ENCODE results near the gene BTD. TPM values are rescaled to one million over a fixed set of nuclear protein-coding genes. Genes with fewer than 3 reads are reported as not detected.
A peak's percentile ranks its signal among the peaks of the same experiment; 100 is the strongest.

The BTD gene
- total RNA-seq, 1 experiment from 2014 or later, result 15.6 TPM

DNA sequence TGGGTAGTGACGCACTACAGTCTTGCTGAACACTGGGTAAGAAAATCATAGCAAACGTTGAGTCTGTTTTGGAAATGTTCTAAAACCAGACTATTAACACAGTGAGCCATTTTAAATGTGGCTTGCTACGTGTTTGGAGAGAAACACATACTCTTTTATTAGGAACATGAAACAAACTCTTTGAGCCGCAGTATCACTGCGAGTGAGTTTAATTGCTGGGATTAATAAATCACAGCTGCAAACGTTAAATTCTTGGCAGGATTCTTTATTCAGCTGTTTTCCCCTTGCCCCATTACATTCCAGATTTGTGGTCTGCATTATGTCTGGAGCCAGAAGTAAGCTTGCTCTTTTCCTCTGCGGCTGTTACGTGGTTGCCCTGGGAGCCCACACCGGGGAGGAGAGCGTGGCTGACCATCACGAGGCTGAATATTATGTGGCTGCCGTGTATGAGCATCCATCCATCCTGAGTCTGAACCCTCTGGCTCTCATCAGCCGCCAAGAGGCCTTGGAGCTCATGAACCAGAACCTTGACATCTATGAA is 33.6 kb downstream of the BTD start:
- DNase-seq, result no peak
- ChIA-PET POLR2A (ENCODE audit: unreplicated experiment) (no interaction called here), CTCF (interaction anchor here (0.9 kb wide), 1 partner anchor 12 kb away, joined by 3 read pairs; no protein-coding TSS in a partner anchor)
- BruUV-seq (replicated peaks), result no TSS peak
- Histone ChIP-seq H3K27me3 (ENCODE audit: insufficient read depth, low read depth) (no peaks in the 10 kb centered on the region), H3K4me2 (peak overlapping the region; percentile 84), H3K4me3 (peak overlapping the region; percentile 46; the same call in 1 of the 2 replicates), H3K4me1 (replicated peaks; ENCODE audit: insufficient read depth) (peaks cover 91% of the 10 kb centered on the region), H3K79me2 (ENCODE audit: low read depth) (no peaks in the 10 kb centered on the region; the same call in 1 of the 2 replicates), H3F3A (ENCODE audit: insufficient read depth, low read depth) (peaks cover 61% of the 10 kb centered on the region), H2AFZ (no peak overlapping the region), H4K20me1 (ENCODE audit: insufficient read depth) (no peaks in the 10 kb centered on the region), H3K9me3 (ENCODE audit: insufficient read depth, low read depth) (no peaks in the 10 kb centered on the region; the same call in 1 of the 2 replicates), H3K9me2 (ENCODE audit: insufficient read depth) (no peaks in the 10 kb centered on the region), H3K27ac (peak overlapping the region; percentile 95), H3K36me3 (ENCODE audit: low read depth) (no peaks in the 10 kb centered on the region)
- TF ChIP-seq EZH2 (IDR thresholded peaks at IDR 0.05; ENCODE audit: low read depth), result no peak
- no peak for TF ChIP-seq CTCF (conservative IDR thresholded peaks at IDR 0.05)
- intact Hi-C loops (cut with micrococcal nuclease; ENCODE audit: unreplicated experiment), result loop anchor here (2.0 to 10.0 kb wide), 3 partner anchors 33 to 610 kb away; partner anchors contain the start of genes BTD and HACL1

GRCh38 chr3:15636028-15636709 is 34.6 kb downstream of the BTD start:
- H3K4me2 ChIP-seq, result peak overlapping the region; percentile 84
- no TSS peak for BruUV-seq (replicated peaks)
- peak overlapping the region; percentile 84 for H2AFZ ChIP-seq
- no peaks in the 10 kb centered on the region; the same call in 1 of the 2 replicates for H3K9me3 ChIP-seq (ENCODE audit: insufficient read depth, low read depth)
- TF ChIP-seq CTCF (conservative IDR thresholded peaks at IDR 0.05) (no peak), EZH2 (IDR thresholded peaks at IDR 0.05; ENCODE audit: low read depth) (no peak)
- no peaks in the 10 kb centered on the region for H3K36me3 ChIP-seq (ENCODE audit: low read depth)
- intact Hi-C loops (cut with micrococcal nuclease; ENCODE audit: unreplicated experiment), result loop anchor here (1.0 to 10.0 kb wide), 4 partner anchors 10 to 609 kb away; partner anchors contain the start of genes ANKRD28, BTD and HACL1
- peaks cover 54% of the 10 kb centered on the region for H3F3A ChIP-seq (ENCODE audit: insufficient read depth, low read depth)
- ChIA-PET POLR2A (ENCODE audit: unreplicated experiment) (interaction anchor here (0.6 kb wide), 1 partner anchor 161 kb away, joined by 23 read pairs; no protein-coding TSS in a partner anchor), CTCF (interaction anchor here (0.9 kb wide), 1 partner anchor 11 kb away, joined by 3 read pairs; no protein-coding TSS in a partner anchor)
- no peaks in the 10 kb centered on the region for H4K20me1 ChIP-seq (ENCODE audit: insufficient read depth)
- H3K9me2 ChIP-seq (ENCODE audit: insufficient read depth), result no peaks in the 10 kb centered on the region
- peaks cover 81% of the 10 kb centered on the region for H3K4me1 ChIP-seq (replicated peaks; ENCODE audit: insufficient read depth)
- H3K4me3 ChIP-seq, result peak overlapping the region; percentile 46; the same call in 1 of the 2 replicates
- no peaks in the 10 kb centered on the region; the same call in 1 of the 2 replicates for H3K79me2 ChIP-seq (ENCODE audit: low read depth)
- H3K27me3 ChIP-seq (ENCODE audit: insufficient read depth, low read depth), result no peaks in the 10 kb centered on the region
- peak overlapping the region; percentile 95 for H3K27ac ChIP-seq
- DNase-seq, result peak; percentile 70 to 93

- BruUV-seq (replicated peaks), result TSS peak; percentile 51
- H3K9me3 ChIP-seq (ENCODE audit: insufficient read depth, low read depth), result no peaks in the 10 kb centered on the region; the same call in 1 of the 2 replicates
- H3K4me2 ChIP-seq, result peak overlapping the region; percentile 84
- peaks cover 69% of the 10 kb centered on the region for H3K4me1 ChIP-seq (replicated peaks; ENCODE audit: insufficient read depth)
- no peak for DNase-seq
- no peaks in the 10 kb centered on the region; the same call in 1 of the 2 replicates for H3K79me2 ChIP-seq (ENCODE audit: low read depth)
- no peak overlapping the region for H3K4me3 ChIP-seq
- POLR2A ChIA-PET (ENCODE audit: unreplicated experiment), result no interaction called here
- no peaks in the 10 kb centered on the region for H3K36me3 ChIP-seq (ENCODE audit: low read depth)
- intact Hi-C loops (cut with micrococcal nuclease; ENCODE audit: unreplicated experiment), result loop anchor here (2.0 to 10.0 kb wide), 3 partner anchors 35 to 607 kb away; partner anchors contain the start of genes ANKRD28, BTD and HACL1
- H3K27me3 ChIP-seq (ENCODE audit: insufficient read depth, low read depth), result no peaks in the 10 kb centered on the region
- TF ChIP-seq EZH2 (IDR thresholded peaks at IDR 0.05; ENCODE audit: low read depth) (no peak), CTCF (conservative IDR thresholded peaks at IDR 0.05) (no peak)
- H4K20me1 ChIP-seq (ENCODE audit: insufficient read depth), result no peaks in the 10 kb centered on the region
- CTCF ChIA-PET, result interaction anchor here (0.6 kb wide), 1 partner anchor 611 kb away, joined by 15 read pairs; no protein-coding TSS in a partner anchor
- peak overlapping the region; percentile 95 for H3K27ac ChIP-seq
- no peaks in the 10 kb centered on the region for H3K9me2 ChIP-seq (ENCODE audit: insufficient read depth)
- peaks cover 48% of the 10 kb centered on the region for H3F3A ChIP-seq (ENCODE audit: insufficient read depth, low read depth)
- no peak overlapping the region for H2AFZ ChIP-seq
Observed at GRCh38 chr3:15637131-15637951, 35.8 kb downstream of the BTD start.
